ENCODE measurements around the gene SEMA3B. TPM values are rescaled to one million over a fixed set of nuclear protein-coding genes. Genes with fewer than 3 reads are reported as not detected.

Gene SEMA3B
- total RNA-seq, 1 donor from 2014 or later: 179 TPM

DNA sequence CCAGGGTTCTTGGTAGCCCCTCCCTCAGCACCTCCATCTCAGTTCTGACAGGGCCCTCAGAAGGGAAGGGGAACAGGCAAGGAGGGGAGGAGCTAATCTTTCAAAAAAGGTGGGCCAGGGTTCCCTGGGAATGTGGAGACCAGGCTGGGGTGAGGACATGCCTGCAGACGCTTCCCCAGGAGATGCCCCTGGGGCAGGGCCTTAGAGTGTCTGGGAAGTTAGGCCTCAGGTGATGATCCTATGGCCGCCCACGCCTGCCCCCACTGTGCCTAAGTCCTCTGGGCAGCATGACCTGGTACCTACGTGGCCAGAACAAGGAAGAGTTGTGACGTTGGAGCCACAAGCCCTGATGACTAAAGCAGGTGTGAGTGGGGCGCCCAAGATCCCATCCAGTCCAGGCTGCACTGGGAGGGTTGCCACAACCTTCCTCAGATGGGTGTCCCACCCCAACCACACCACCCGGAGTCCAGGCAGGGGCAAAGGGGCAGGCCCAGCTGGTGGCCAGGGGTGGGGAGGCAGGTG, 3.9 kb upstream of the SEMA3B start:
- TF ChIP-seq, protein P1, sequence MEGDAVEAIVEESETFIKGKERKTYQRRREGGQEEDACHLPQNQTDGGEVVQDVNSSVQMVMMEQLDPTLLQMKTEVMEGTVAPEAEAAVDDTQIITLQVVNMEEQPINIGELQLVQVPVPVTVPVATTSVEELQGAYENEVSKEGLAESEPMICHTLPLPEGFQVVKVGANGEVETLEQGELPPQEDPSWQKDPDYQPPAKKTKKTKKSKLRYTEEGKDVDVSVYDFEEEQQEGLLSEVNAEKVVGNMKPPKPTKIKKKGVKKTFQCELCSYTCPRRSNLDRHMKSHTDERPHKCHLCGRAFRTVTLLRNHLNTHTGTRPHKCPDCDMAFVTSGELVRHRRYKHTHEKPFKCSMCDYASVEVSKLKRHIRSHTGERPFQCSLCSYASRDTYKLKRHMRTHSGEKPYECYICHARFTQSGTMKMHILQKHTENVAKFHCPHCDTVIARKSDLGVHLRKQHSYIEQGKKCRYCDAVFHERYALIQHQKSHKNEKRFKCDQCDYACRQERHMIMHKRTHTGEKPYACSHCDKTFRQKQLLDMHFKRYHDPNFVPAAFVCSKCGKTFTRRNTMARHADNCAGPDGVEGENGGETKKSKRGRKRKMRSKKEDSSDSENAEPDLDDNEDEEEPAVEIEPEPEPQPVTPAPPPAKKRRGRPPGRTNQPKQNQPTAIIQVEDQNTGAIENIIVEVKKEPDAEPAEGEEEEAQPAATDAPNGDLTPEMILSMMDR (IDR thresholded peaks at IDR 0.05; ENCODE audit: unreplicated experiment): no peak
- Mint-ChIP-seq H3K27me3 (ENCODE audit: low read depth) (no peaks in the 10 kb centered on the region), H3K36me3 (no peaks in the 10 kb centered on the region), H3K27ac (peak overlapping the region; percentile 100), H3K4me3 (peak overlapping the region; percentile 38), H3K9me3 (no peaks in the 10 kb centered on the region), H3K4me1 (peaks cover 67% of the 10 kb centered on the region)
- DNase-seq (ENCODE audit: low spot score in 2 of 2, unreplicated experiment in 2 of 2): no peak

DNA sequence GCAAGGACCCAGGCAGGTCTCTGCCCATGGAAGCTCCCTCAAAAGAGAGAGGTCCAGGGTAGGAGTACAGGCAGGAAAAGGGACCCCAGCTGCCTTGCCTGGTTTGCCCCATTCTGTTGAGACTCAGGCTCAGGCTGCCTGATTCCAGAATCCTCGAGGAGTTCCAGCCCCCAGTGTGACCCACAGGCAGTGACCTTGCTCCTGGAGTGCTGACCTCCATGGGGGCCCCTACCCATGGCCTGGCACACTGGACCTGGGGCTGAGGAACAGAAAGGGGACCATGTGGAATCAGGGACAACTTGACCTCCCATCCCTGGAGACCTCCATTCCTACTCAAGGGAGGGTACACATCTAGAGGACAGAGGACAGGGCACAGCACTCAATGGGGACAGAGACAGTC, 3.4 kb upstream of the SEMA3B start:
- Mint-ChIP-seq H3K9me3 (no peaks in the 10 kb centered on the region), H3K4me3 (no peak overlapping the region), H3K4me1 (peaks cover 72% of the 10 kb centered on the region), H3K27me3 (ENCODE audit: low read depth) (no peaks in the 10 kb centered on the region), H3K27ac (peak overlapping the region; percentile 100), H3K36me3 (no peaks in the 10 kb centered on the region)
- no peak for DNase-seq (ENCODE audit: low spot score in 2 of 2, unreplicated experiment in 2 of 2)
- TF ChIP-seq, protein P1 (IDR thresholded peaks at IDR 0.05; ENCODE audit: unreplicated experiment): no peak

DNA sequence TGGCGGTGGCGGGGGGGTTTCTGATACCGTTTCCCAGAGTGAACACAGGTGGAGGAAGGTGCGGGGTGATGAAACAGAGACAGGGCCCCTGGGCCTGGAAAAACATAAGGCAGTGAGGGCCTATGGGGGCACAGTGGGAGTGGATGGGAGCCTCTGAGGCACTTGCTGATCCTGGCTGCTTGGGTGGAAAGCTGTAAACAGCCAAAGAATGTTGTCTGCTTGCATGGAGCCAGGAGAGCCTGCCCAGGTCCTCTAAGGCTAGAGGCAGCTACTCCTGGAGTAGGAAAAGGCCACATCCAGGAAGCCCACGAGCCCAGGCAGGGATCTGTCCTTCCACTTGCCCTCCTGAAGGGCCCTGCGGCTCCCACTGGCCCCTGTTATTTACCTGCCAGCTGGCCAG, 2.9 kb upstream of the SEMA3B start:
- DNase-seq (ENCODE audit: low spot score in 2 of 2, unreplicated experiment in 2 of 2): no peak
- Mint-ChIP-seq H3K9me3 (no peaks in the 10 kb centered on the region), H3K27ac (peak overlapping the region; percentile 100), H3K27me3 (ENCODE audit: low read depth) (no peaks in the 10 kb centered on the region), H3K4me1 (peaks cover 75% of the 10 kb centered on the region), H3K4me3 (peak overlapping the region; percentile 10), H3K36me3 (no peaks in the 10 kb centered on the region)
- TF ChIP-seq, protein P1 (IDR thresholded peaks at IDR 0.05; ENCODE audit: unreplicated experiment): no peak

DNA sequence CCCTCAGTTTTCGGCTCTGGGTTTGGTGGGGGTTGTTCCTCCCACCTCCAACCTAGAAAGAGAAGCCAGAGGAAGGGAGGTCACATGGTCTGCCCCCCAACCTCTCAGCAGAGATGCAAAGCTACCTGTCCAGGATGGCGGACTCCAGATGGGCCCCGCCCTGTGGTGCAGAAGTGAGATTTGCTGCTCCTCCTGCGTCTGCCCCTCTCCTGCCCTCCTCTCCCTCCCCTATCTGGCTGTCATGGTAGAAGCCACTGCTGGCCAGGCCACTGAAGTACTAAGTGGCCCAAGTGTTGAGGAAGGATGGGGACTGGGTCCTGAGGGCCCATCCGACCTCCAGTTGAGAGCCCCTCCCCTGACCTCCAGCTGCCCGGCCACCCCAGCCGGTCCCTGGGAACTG, 2.1 kb upstream of the SEMA3B start:
- Mint-ChIP-seq H3K27ac (peak overlapping the region; percentile 100), H3K27me3 (ENCODE audit: low read depth) (no peaks in the 10 kb centered on the region), H3K36me3 (no peaks in the 10 kb centered on the region), H3K4me3 (peak overlapping the region; percentile 72), H3K9me3 (no peaks in the 10 kb centered on the region), H3K4me1 (peaks cover 77% of the 10 kb centered on the region)
- TF ChIP-seq, protein P1 (IDR thresholded peaks at IDR 0.05; ENCODE audit: unreplicated experiment): no peak
- DNase-seq (ENCODE audit: low spot score in 2 of 2, unreplicated experiment in 2 of 2): no peak

DNA sequence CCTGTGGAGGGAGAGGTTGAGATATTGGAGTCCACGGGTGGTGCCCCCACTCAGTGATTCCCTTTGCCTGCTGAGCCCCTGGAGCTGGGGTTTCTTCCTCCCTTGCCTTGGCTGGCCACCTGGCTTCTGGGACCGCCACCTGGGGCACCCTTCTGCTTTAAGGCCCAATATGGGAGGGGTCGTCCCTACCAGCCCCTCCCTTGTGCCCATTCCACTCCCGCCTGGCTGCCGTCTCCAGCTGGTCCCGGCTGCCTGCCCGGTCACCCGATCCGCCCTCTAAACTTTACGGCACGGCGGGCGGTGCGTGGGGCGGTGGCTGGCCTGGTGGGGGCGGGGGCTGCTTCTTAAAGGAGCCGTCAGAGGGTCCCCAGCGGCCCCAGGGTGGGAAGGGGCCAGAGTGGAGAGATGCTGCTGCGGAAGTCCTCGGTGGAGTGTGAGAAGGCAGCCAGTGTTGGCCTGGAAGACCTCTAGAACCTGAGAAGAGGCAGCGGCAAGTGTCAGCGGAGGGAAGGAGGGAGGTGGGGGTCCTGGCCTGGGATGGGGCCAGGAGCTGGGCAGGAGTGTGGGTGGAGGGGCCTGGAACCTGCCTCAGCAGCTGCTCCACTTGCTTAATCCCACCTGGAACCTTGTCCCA, 1.6 kb upstream of the SEMA3B start:
- TF ChIP-seq, protein P1 (IDR thresholded peaks at IDR 0.05; ENCODE audit: unreplicated experiment): no peak
- no peak for DNase-seq (ENCODE audit: low spot score in 2 of 2, unreplicated experiment in 2 of 2)
- H3K27me3 Mint-ChIP-seq (ENCODE audit: low read depth): no peaks in the 10 kb centered on the region
- peak overlapping the region; percentile 100 for H3K27ac Mint-ChIP-seq
- no peaks in the 10 kb centered on the region for H3K9me3 Mint-ChIP-seq
- H3K4me3 Mint-ChIP-seq: peak overlapping the region; percentile 72
- H3K36me3 Mint-ChIP-seq: no peaks in the 10 kb centered on the region
- peaks cover 79% of the 10 kb centered on the region for H3K4me1 Mint-ChIP-seq

All from mesothelial cell of epicardium (in vitro differentiated cells).